SH-SY5Y (cell line): ENCODE measurements around the gene NNMT.

Experiments used
- GATA2 ChIP-seq: IDR thresholded peaks from 2 replicates; pipeline ENCODE4 v1.6.1; 2011; ENCODE audit warnings: mild to moderate bottlenecking, low read depth, low read length
- GATA3 ChIP-seq: IDR thresholded peaks from 2 replicates; pipeline ENCODE4 v1.6.1; 2011; ENCODE audit warnings: low read depth, mild to moderate bottlenecking, low read length, moderate library complexity

DNA sequence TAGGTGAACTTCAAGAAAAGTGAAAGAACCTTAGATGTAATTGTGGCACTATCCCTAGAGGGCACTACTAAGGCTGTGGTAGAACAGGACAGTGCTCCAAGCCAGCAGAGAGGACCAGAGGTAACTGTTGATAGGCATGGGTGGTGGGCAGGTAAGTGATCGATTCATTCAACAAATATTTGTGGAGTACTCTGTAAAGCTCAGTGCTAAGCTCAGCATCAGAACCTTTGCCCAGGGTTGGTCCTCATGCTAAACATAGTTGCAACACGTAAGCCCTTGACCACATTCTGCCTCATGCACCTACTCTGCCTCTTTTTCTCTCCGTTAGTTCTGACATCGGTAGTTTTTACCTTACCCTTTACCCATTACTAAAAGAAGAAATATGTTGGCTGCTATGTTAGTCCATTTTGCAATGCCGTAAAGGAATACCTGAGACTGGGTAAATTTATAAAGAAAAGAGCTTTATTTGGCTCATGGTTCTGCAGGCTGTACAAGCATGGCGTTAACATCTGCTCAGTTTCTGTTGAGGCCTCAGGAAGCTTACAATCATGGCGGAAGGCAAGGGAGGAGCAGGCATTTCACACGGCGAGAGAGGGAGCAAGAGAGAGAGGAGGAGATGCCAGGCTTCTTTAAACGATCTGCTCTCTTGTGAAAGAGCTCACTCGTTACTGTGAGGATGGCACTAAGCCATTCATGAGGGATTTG lies 18.4 kb upstream of the NNMT start:
- no peak for TF ChIP-seq GATA3
- TF ChIP-seq GATA2: no peak
